WI38 (cell line): ENCODE measurements around the gene FAM124A.
"Not testable (repeated sequence)": the region's sequence is repeated elsewhere in the genome, so short reads cannot be mapped to it uniquely, and the experiment has no call there.

Experiments
- H3K4me3 ChIP-seq: 2 replicates; pipeline ENCODE4 v1.5.1; 2011; ENCODE audit warnings: low read depth, mild to moderate bottlenecking, control low read depth, low read length
- TF ChIP-seq, protein P1 (sequence below): IDR thresholded peaks from 2 replicates; pipeline ENCODE4 v1.5.1; 2012; ENCODE audit warnings: low read depth, mild to moderate bottlenecking, control low read depth, low read length

The FAM124A gene

GRCh38 chr13:51287758-51288157 is 65.6 kb downstream of the FAM124A start:
- no peak overlapping the region for H3K4me3 ChIP-seq
- TF ChIP-seq, protein P1, sequence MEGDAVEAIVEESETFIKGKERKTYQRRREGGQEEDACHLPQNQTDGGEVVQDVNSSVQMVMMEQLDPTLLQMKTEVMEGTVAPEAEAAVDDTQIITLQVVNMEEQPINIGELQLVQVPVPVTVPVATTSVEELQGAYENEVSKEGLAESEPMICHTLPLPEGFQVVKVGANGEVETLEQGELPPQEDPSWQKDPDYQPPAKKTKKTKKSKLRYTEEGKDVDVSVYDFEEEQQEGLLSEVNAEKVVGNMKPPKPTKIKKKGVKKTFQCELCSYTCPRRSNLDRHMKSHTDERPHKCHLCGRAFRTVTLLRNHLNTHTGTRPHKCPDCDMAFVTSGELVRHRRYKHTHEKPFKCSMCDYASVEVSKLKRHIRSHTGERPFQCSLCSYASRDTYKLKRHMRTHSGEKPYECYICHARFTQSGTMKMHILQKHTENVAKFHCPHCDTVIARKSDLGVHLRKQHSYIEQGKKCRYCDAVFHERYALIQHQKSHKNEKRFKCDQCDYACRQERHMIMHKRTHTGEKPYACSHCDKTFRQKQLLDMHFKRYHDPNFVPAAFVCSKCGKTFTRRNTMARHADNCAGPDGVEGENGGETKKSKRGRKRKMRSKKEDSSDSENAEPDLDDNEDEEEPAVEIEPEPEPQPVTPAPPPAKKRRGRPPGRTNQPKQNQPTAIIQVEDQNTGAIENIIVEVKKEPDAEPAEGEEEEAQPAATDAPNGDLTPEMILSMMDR: no peak

DNA sequence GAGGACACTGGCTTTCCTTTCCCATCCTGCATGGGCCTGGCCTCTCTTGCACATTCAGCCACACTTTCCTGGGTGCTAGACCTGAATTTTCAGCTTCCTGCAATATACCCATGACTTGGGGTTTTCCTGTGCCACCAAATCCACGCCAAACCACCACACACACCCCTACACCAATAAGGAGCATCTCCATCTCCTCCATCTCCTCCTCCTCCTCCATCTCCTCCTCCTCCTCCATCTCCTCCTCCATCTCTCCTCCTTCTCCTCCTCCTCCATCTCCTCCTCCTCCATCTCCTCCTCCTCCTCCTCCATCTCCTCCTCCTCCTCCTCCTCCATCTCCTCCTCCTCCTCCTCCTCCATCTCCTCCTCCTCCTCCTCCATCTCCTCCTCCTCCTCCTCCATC is 66.1 kb downstream of the FAM124A start:
- not testable (repeated sequence) for H3K4me3 ChIP-seq

DNA sequence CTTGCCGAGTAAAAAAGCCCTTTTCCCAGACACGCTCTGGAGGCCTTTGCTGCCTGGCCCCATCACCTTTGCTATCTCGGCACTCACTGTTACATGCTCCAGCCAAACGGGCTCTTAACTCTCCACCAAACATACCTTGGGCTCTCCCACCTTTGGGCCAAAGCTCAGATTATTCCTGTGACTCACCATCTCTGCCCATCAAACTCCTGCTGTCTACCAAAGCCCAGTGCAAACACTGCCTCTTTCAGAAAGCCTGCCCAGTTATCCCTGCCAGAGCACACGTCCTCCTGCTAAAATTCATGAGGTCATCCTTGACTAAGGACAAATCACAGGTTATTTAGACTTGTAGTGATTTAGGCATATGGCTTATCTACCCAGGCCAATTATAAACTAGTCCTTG is 69.1 kb downstream of the FAM124A start:
- TF ChIP-seq, protein P1: no peak
- H3K4me3 ChIP-seq: no peak overlapping the region

DNA sequence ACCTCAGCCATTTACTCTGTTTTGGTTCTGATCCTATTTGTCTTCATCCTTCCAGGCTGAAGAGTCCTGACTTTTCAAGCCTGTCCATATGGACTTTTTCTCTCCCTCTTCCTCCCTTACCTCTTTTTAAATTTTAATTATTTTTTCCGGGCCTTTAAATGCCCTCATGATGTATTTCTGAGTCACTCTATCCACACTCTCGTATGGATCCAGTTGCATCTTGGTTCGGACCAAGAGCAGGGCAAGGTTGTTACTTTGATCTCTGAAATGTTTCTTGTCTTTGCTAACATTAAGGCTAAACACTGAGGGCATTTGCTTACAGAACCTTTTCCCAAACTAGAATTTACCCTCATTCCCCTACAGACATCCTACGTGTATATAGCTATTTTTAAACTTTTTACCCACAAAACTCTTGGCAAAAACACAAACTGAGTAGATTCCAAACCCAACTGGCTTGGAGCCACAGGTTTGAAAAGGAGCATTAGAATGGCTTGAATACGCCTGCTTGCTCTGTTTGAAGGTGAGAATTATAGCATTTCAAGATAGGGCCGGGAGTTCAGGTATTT is 69.9 kb downstream of the FAM124A start:
- no peak overlapping the region for H3K4me3 ChIP-seq
- TF ChIP-seq, protein P1: no peak

DNA sequence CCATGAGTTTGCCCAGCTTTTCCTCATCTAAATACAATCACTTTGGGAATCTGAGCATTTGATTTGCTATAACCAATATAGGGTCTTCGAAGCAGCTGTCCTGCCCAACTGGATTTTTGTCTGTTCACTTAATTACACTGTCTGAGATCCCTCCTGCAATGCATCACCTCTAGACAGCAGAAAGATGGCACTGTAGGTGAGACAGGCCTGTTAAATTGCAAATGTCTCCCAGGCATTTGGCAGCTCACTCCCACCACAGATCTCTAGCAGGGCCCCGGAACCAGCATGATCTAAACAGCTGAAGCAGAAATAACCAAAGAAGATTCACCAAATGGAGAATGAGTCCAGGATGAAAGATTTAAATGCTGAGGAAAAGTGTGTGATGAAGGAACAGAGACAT is 75.4 kb downstream of the FAM124A start:
- TF ChIP-seq, protein P1: no peak
- no peak overlapping the region for H3K4me3 ChIP-seq

DNA sequence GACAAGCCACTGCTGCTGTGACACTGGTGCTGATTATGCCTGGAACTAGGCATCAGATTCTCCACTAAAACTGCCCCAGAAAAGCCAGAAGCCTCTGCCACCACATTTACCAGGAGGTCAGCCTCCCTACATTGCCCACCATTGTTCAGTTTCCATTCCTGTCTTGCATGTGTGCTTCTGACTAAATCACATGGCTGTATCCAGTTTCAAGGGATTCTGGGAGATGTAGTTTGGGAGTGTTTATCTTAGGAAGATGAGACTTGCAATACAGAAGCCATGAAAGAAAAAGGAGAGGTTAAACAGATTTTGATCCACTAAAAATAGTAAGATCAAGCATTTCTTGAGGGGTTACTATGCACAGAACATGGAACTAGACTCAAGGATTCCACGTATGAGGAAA is 76.6 kb downstream of the FAM124A start:
- H3K4me3 ChIP-seq: no peak overlapping the region
- TF ChIP-seq, protein P1: no peak

GRCh38 chr13:51303063-51303552 is 80.9 kb downstream of the FAM124A start:
- TF ChIP-seq, protein P1: no peak

GRCh38 chr13:51303882-51304281 is 81.7 kb downstream of the FAM124A start:
- TF ChIP-seq, protein P1: no peak
- no peak overlapping the region for H3K4me3 ChIP-seq

More at GRCh38 chr13:51303063-51303552, 80.9 kb downstream of the FAM124A start:
- no peak overlapping the region for H3K4me3 ChIP-seq
